ENCODE data around the gene NTRK1.

The NTRK1 gene

GRCh38 chr1:156881663-156882062, 21.0 kb downstream of the NTRK1 start:
- Histone ChIP-seq H3K9ac (ENCODE audit: insufficient read length, low read depth) (no peak overlapping the region), H3K9me3 (ENCODE audit: insufficient read depth, low read length) (no peaks in the 10 kb centered on the region), H3K4me3 (ENCODE audit: insufficient read length, low read depth) (no peak overlapping the region), H3K27me3 (ENCODE audit: insufficient read depth, insufficient read length) (peaks cover 11% of the 10 kb centered on the region), H3K36me3 (ENCODE audit: insufficient read depth, insufficient read length, low read length) (no peaks in the 10 kb centered on the region), H3K4me1 (ENCODE audit: insufficient read depth, insufficient read length) (peaks cover 42% of the 10 kb centered on the region)
- TF ChIP-seq SUZ12 (IDR thresholded peaks at IDR 0.05; ENCODE audit: extremely low read depth, insufficient read depth, insufficient read length) (no peak), YY1 (IDR thresholded peaks at IDR 0.05; ENCODE audit: insufficient read depth, insufficient read length) (no peak), ZNF274 (IDR thresholded peaks at IDR 0.05; ENCODE audit: low read depth, low read length) (no peak)
- DNase-seq (ENCODE audit: low read depth, low spot score), result no peak

GRCh38 chr1:156882543-156882942, 21.9 kb downstream of the NTRK1 start:
- DNase-seq (ENCODE audit: low read depth, low spot score), result no peak
- Histone ChIP-seq H3K9me3 (ENCODE audit: insufficient read depth, low read length) (no peaks in the 10 kb centered on the region), H3K4me1 (ENCODE audit: insufficient read depth, insufficient read length) (peaks cover 44% of the 10 kb centered on the region), H3K9ac (ENCODE audit: insufficient read length, low read depth) (peak overlapping the region; percentile 11), H3K36me3 (ENCODE audit: insufficient read depth, insufficient read length, low read length) (no peaks in the 10 kb centered on the region), H3K27me3 (ENCODE audit: insufficient read depth, insufficient read length) (peaks cover 11% of the 10 kb centered on the region), H3K4me3 (ENCODE audit: insufficient read length, low read depth) (no peak overlapping the region)
- TF ChIP-seq SUZ12 (IDR thresholded peaks at IDR 0.05; ENCODE audit: extremely low read depth, insufficient read depth, insufficient read length) (no peak), ZNF274 (IDR thresholded peaks at IDR 0.05; ENCODE audit: low read depth, low read length) (no peak), YY1 (IDR thresholded peaks at IDR 0.05; ENCODE audit: insufficient read depth, insufficient read length) (no peak)

GRCh38 chr1:156883919-156884318, 23.3 kb downstream of the NTRK1 start:
- Histone ChIP-seq H3K9ac (ENCODE audit: insufficient read length, low read depth) (no peak overlapping the region), H3K4me3 (ENCODE audit: insufficient read length, low read depth) (no peak overlapping the region), H3K36me3 (ENCODE audit: insufficient read depth, insufficient read length, low read length) (no peaks in the 10 kb centered on the region), H3K27me3 (ENCODE audit: insufficient read depth, insufficient read length) (peaks cover 5% of the 10 kb centered on the region), H3K4me1 (ENCODE audit: insufficient read depth, insufficient read length) (peaks cover 53% of the 10 kb centered on the region), H3K9me3 (ENCODE audit: insufficient read depth, low read length) (no peaks in the 10 kb centered on the region)
- DNase-seq (ENCODE audit: low read depth, low spot score), result no peak
- TF ChIP-seq SUZ12 (IDR thresholded peaks at IDR 0.05; ENCODE audit: extremely low read depth, insufficient read depth, insufficient read length), result no peak
- no peak for TF ChIP-seq ZNF274 (IDR thresholded peaks at IDR 0.05; ENCODE audit: low read depth, low read length)
- no peak for TF ChIP-seq YY1 (IDR thresholded peaks at IDR 0.05; ENCODE audit: insufficient read depth, insufficient read length)

GRCh38 chr1:156884560-156885184, 24.0 kb downstream of the NTRK1 start:
- Histone ChIP-seq H3K9ac (ENCODE audit: insufficient read length, low read depth) (peak overlapping the region; percentile 25), H3K9me3 (ENCODE audit: insufficient read depth, low read length) (no peaks in the 10 kb centered on the region), H3K4me3 (ENCODE audit: insufficient read length, low read depth) (no peak overlapping the region), H3K27me3 (ENCODE audit: insufficient read depth, insufficient read length) (peaks cover 2% of the 10 kb centered on the region), H3K4me1 (ENCODE audit: insufficient read depth, insufficient read length) (peaks cover 53% of the 10 kb centered on the region), H3K36me3 (ENCODE audit: insufficient read depth, insufficient read length, low read length) (no peaks in the 10 kb centered on the region)
- no peak for DNase-seq (ENCODE audit: low read depth, low spot score)
- no peak for TF ChIP-seq YY1 (IDR thresholded peaks at IDR 0.05; ENCODE audit: insufficient read depth, insufficient read length)
- TF ChIP-seq ZNF274 (IDR thresholded peaks at IDR 0.05; ENCODE audit: low read depth, low read length), result no peak
- TF ChIP-seq SUZ12 (IDR thresholded peaks at IDR 0.05; ENCODE audit: extremely low read depth, insufficient read depth, insufficient read length), result no peak

- TF ChIP-seq YY1 (IDR thresholded peaks at IDR 0.05; ENCODE audit: insufficient read depth, insufficient read length), result no peak
- no peak for TF ChIP-seq SUZ12 (IDR thresholded peaks at IDR 0.05; ENCODE audit: extremely low read depth, insufficient read depth, insufficient read length)
- no peak for TF ChIP-seq ZNF274 (IDR thresholded peaks at IDR 0.05; ENCODE audit: low read depth, low read length)
- no peak for DNase-seq (ENCODE audit: low read depth, low spot score)
- H3K4me3 ChIP-seq (ENCODE audit: insufficient read length, low read depth), result no peak overlapping the region
- H3K4me1 ChIP-seq (ENCODE audit: insufficient read depth, insufficient read length), result peaks cover 53% of the 10 kb centered on the region
- H3K9ac ChIP-seq (ENCODE audit: insufficient read length, low read depth), result peak overlapping the region; percentile 47
- no peaks in the 10 kb centered on the region for H3K9me3 ChIP-seq (ENCODE audit: insufficient read depth, low read length)
- H3K27me3 ChIP-seq (ENCODE audit: insufficient read depth, insufficient read length), result peaks cover 2% of the 10 kb centered on the region
- no peaks in the 10 kb centered on the region for H3K36me3 ChIP-seq (ENCODE audit: insufficient read depth, insufficient read length, low read length)
These were observed 24.6 kb downstream of the NTRK1 start for GRCh38 chr1:156885314-156885713.

GRCh38 chr1:156885880-156886355, 25.3 kb downstream of the NTRK1 start:
- Histone ChIP-seq H3K9me3 (ENCODE audit: insufficient read depth, low read length) (no peaks in the 10 kb centered on the region), H3K9ac (ENCODE audit: insufficient read length, low read depth) (no peak overlapping the region), H3K4me1 (ENCODE audit: insufficient read depth, insufficient read length) (peaks cover 53% of the 10 kb centered on the region), H3K27me3 (ENCODE audit: insufficient read depth, insufficient read length) (peaks cover 2% of the 10 kb centered on the region), H3K36me3 (ENCODE audit: insufficient read depth, insufficient read length, low read length) (no peaks in the 10 kb centered on the region), H3K4me3 (ENCODE audit: insufficient read length, low read depth) (no peak overlapping the region)
- TF ChIP-seq ZNF274 (IDR thresholded peaks at IDR 0.05; ENCODE audit: low read depth, low read length), result no peak
- TF ChIP-seq SUZ12 (IDR thresholded peaks at IDR 0.05; ENCODE audit: extremely low read depth, insufficient read depth, insufficient read length), result no peak
- no peak for DNase-seq (ENCODE audit: low read depth, low spot score)

- Histone ChIP-seq H3K9ac (ENCODE audit: insufficient read length, low read depth) (no peak overlapping the region), H3K27me3 (ENCODE audit: insufficient read depth, insufficient read length) (peaks cover 8% of the 10 kb centered on the region), H3K4me3 (ENCODE audit: insufficient read length, low read depth) (no peak overlapping the region), H3K36me3 (ENCODE audit: insufficient read depth, insufficient read length, low read length) (no peaks in the 10 kb centered on the region), H3K4me1 (ENCODE audit: insufficient read depth, insufficient read length) (peaks cover 49% of the 10 kb centered on the region), H3K9me3 (ENCODE audit: insufficient read depth, low read length) (no peaks in the 10 kb centered on the region)
- DNase-seq (ENCODE audit: low read depth, low spot score), result no peak
- TF ChIP-seq YY1 (IDR thresholded peaks at IDR 0.05; ENCODE audit: insufficient read depth, insufficient read length) (no peak), ZNF274 (IDR thresholded peaks at IDR 0.05; ENCODE audit: low read depth, low read length) (no peak), SUZ12 (IDR thresholded peaks at IDR 0.05; ENCODE audit: extremely low read depth, insufficient read depth, insufficient read length) (no peak)
These were observed 26.1 kb downstream of the NTRK1 start for GRCh38 chr1:156886583-156887281.

Data from NT2/D1 (cell line).